ENCODE data around the gene KLHL36. TPM values are rescaled to one million over a fixed set of nuclear protein-coding genes. Genes with fewer than 3 reads are reported as not detected.

The KLHL36 gene
- total RNA-seq, 6 donors from 2014 or later, result 44.1 to 92.2 (median 54.2) TPM

DNA sequence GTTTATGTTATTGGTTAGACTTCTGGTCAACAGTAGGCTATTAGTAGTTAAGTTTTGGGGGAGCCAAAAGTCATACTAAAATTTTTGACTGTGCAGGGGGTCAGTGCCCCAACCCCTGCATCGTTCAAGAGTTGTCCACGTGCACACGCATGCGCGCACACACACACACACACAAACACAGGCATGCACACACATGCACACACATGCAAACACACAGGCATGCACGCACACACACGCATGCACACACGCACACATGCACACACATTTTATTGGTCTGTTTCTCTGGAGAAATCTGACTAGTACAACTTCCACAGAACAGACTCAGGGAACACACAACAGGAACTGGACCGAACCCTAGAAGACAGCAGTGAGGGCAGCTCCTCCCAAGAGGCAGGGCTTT lies 27.1 kb downstream of the KLHL36 start:
- Histone ChIP-seq H3K27me3 (no peaks in the 10 kb centered on the region), H3K4me3 (no peak overlapping the region), H3K9me3 (no peaks in the 10 kb centered on the region), H3K36me3 (no peaks in the 10 kb centered on the region), H3K4me1 (peaks cover 0 to 5% (median 0%) of the 10 kb centered on the region in 4 donors), H3K27ac (no peak overlapping the region)
- ATAC-seq (ENCODE audit: low FRiP score in 2 of 2) (no peak), DNase-seq (no peak)
- 79 to 89% methylated on average over 3 to 9 of the region's 9 CpGs for WGBS, 2 donors
- TF ChIP-seq POLR2AphosphoS5 (IDR thresholded peaks at IDR 0.05), result no peak
- TF ChIP-seq, protein P1, sequence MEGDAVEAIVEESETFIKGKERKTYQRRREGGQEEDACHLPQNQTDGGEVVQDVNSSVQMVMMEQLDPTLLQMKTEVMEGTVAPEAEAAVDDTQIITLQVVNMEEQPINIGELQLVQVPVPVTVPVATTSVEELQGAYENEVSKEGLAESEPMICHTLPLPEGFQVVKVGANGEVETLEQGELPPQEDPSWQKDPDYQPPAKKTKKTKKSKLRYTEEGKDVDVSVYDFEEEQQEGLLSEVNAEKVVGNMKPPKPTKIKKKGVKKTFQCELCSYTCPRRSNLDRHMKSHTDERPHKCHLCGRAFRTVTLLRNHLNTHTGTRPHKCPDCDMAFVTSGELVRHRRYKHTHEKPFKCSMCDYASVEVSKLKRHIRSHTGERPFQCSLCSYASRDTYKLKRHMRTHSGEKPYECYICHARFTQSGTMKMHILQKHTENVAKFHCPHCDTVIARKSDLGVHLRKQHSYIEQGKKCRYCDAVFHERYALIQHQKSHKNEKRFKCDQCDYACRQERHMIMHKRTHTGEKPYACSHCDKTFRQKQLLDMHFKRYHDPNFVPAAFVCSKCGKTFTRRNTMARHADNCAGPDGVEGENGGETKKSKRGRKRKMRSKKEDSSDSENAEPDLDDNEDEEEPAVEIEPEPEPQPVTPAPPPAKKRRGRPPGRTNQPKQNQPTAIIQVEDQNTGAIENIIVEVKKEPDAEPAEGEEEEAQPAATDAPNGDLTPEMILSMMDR (IDR thresholded peaks at IDR 0.05), result no peak
- TF ChIP-seq POLR2A (IDR thresholded peaks at IDR 0.05), result no peak
- TF ChIP-seq EP300 (IDR thresholded peaks at IDR 0.05), result no peak

DNA sequence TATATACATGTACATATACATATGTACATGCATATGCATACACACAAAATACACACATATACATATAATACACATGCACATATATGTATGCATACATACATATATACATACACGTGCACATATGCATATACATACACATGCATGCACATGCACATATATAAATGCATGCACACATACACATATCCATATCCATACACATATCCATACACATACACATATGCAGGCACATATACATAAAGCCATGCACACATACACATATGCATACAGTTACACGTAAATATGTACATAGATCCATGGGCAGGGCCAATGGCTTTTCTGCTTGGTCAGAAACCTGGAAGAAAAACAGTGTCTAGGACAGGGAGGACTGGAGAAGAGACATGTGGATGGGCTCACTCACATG lies 27.6 kb downstream of the KLHL36 start:
- TF ChIP-seq EP300 (IDR thresholded peaks at IDR 0.05) (no peak), POLR2AphosphoS5 (IDR thresholded peaks at IDR 0.05) (no peak), POLR2A (IDR thresholded peaks at IDR 0.05) (no peak)
- TF ChIP-seq, protein P1 (IDR thresholded peaks at IDR 0.05), result no peak
- Histone ChIP-seq H3K9me3 (no peaks in the 10 kb centered on the region), H3K4me3 (no peak overlapping the region), H3K27me3 (no peaks in the 10 kb centered on the region), H3K27ac (no peak overlapping the region), H3K36me3 (no peaks in the 10 kb centered on the region), H3K4me1 (peaks cover 0 to 5% (median 0%) of the 10 kb centered on the region in 4 donors)
- DNase-seq (no peak), ATAC-seq (ENCODE audit: low FRiP score in 2 of 2) (no peak)
- 89 to 90% methylated on average over 2 of the region's 2 CpGs for WGBS, 2 donors

DNA sequence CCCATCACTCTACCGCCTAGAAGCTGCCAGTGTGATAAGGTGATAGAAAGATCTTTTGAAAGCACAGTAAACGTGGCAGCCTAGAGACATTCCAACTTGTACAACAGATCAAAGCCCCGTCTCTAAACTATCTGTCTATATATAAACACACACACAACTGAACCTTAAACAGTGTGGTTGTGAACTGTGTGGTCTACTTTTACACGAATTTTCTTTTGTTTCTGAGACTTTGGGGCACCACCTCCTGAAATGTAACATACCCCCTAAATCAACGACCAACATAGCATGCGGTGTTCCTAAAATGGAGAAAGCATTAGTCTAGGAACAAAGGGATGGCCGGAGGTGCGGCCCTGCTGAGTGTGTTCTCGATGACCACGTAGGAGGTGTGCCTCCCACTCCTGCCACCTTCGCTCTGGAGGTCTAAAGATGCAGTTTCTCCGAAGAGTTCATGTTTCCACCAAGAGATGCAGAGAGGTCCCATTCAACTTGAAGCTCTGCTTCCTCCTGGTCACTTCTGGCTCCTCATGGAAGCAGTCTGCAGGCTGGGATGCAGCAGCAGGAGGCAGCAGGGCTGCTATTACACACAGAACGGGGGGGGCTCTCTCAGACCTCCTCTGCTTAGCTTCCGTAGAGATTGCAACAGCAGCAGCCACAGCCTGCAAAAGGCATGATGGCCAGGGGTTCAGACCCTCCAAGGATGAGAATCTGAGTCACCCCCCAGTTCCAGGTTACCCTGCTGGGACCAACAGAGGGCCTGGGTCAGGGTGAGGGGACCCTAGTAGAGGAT lies 28.9 kb downstream of the KLHL36 start:
- Histone ChIP-seq H3K27me3 (no peaks in the 10 kb centered on the region), H3K36me3 (no peaks in the 10 kb centered on the region), H3K9me3 (no peaks in the 10 kb centered on the region), H3K27ac (no peak overlapping the region), H3K4me3 (no peak overlapping the region), H3K4me1 (peaks cover 0 to 5% (median 0%) of the 10 kb centered on the region in 4 donors)
- WGBS, 2 donors, result 66 to 71% methylated on average over 10 to 14 of the region's 14 CpGs
- TF ChIP-seq POLR2AphosphoS5 (IDR thresholded peaks at IDR 0.05), result no peak
- no peak for TF ChIP-seq EP300 (IDR thresholded peaks at IDR 0.05)
- no peak for TF ChIP-seq POLR2A (IDR thresholded peaks at IDR 0.05)
- TF ChIP-seq, protein P1 (IDR thresholded peaks at IDR 0.05), result no peak
- ATAC-seq (ENCODE audit: low FRiP score in 2 of 2), result no peak
- no peak for DNase-seq

DNA sequence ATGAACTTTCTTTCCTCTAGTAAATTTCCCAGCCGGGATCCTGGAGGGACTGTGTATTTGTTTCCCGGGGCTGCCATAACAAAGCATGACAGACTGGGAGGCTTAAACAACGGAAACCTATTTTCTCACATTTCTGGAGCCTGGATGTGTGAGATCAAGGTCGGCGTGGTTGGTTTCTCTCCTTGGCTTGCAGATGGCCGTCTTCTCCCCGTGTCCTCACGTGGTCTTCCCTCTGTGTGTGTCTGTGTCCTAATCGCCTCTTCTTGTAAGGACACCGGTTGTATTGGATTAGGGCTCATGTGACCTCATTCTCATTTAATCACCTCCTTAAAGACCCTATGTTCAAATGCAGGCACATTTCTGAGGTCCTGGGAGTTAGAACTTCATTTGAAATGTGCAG lies 29.5 kb downstream of the KLHL36 start:
- Histone ChIP-seq H3K27ac (no peak overlapping the region), H3K27me3 (no peaks in the 10 kb centered on the region), H3K9me3 (no peaks in the 10 kb centered on the region), H3K36me3 (no peaks in the 10 kb centered on the region), H3K4me3 (no peak overlapping the region), H3K4me1 (no peaks in the 10 kb centered on the region)
- ATAC-seq (ENCODE audit: low FRiP score in 2 of 2) (no peak), DNase-seq (no peak)
- 70 to 75% methylated on average over 10 of the region's 10 CpGs for WGBS, 2 donors
- TF ChIP-seq POLR2AphosphoS5 (IDR thresholded peaks at IDR 0.05), result no peak
- TF ChIP-seq, protein P1 (IDR thresholded peaks at IDR 0.05), result no peak
- no peak for TF ChIP-seq EP300 (IDR thresholded peaks at IDR 0.05)
- no peak for TF ChIP-seq POLR2A (IDR thresholded peaks at IDR 0.05)

DNA sequence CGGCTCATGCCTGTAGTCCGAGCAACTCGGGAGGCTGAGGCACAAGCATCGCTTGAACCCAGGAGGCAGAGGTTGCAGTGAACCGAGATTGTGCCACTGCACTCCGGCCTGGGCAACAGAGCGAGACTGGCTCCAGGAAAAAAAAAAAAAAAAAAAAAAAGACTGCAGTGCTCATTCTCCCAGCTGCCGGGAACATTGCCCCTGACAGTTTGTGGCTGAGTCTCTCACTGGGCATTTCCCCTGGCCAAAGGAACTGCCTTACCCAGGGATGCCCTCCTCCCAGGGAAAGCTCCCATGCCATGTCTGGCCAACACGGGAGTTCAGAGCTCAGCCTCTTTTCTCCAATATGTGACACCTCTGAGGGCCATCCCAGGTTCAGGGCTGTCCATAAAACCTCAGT lies 30.2 kb downstream of the KLHL36 start:
- ATAC-seq (ENCODE audit: low FRiP score in 2 of 2) (no peak), DNase-seq (no peak)
- Histone ChIP-seq H3K9me3 (no peaks in the 10 kb centered on the region), H3K27ac (no peak overlapping the region), H3K4me3 (no peak overlapping the region), H3K27me3 (no peaks in the 10 kb centered on the region), H3K36me3 (no peaks in the 10 kb centered on the region), H3K4me1 (no peaks in the 10 kb centered on the region)
- TF ChIP-seq POLR2AphosphoS5 (IDR thresholded peaks at IDR 0.05) (no peak), POLR2A (IDR thresholded peaks at IDR 0.05) (no peak), EP300 (IDR thresholded peaks at IDR 0.05) (no peak)
- TF ChIP-seq, protein P1 (IDR thresholded peaks at IDR 0.05), result no peak
- 92 to 96% methylated on average over 9 of the region's 9 CpGs for WGBS, 2 donors

Data from upper lobe of left lung (tissue), 6 donors.